ENCODE results near the gene PPP1R14D.

DNA sequence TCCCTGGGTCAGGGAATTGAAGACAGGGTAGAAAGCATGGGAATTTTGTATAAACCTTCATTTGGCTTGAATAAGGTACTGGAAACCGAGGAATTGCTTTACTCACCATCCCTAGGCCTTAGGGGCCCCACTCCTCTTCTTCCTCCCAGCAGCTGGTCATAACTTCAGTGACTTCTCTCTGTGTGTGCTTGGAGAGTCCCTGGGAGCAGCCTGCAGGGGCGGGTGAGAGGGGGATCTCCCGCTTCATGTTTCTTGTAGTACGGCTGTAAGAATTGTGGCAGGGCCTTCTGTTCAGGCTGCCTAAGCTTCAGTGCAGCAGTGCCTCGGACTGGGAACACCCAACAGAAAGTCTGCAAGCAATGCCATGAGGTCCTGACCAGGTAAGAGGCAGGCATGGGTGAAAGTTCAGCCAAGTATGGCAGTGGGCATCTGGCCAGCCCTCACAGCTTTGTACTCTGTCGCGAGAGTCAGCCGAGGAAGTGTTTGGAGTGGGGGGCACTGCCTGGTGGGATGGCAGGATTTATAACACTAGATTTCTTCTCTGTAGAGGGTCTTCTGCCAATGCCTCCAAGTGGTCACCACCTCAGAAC, 19.6 kb downstream of the PPP1R14D start:
- TF ChIP-seq, protein P1, sequence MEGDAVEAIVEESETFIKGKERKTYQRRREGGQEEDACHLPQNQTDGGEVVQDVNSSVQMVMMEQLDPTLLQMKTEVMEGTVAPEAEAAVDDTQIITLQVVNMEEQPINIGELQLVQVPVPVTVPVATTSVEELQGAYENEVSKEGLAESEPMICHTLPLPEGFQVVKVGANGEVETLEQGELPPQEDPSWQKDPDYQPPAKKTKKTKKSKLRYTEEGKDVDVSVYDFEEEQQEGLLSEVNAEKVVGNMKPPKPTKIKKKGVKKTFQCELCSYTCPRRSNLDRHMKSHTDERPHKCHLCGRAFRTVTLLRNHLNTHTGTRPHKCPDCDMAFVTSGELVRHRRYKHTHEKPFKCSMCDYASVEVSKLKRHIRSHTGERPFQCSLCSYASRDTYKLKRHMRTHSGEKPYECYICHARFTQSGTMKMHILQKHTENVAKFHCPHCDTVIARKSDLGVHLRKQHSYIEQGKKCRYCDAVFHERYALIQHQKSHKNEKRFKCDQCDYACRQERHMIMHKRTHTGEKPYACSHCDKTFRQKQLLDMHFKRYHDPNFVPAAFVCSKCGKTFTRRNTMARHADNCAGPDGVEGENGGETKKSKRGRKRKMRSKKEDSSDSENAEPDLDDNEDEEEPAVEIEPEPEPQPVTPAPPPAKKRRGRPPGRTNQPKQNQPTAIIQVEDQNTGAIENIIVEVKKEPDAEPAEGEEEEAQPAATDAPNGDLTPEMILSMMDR (IDR thresholded peaks at IDR 0.05) = no peak
- no peak for TF ChIP-seq POLR2A (IDR thresholded peaks at IDR 0.05)

Data from ovary (tissue), 3 donors.